ENCODE results near the gene NDUFS3. TPM values are rescaled to one million over a fixed set of nuclear protein-coding genes. Genes with fewer than 3 reads are reported as not detected.

The NDUFS3 gene
- total RNA-seq, 1 donor from 2014 or later, result 199 TPM

DNA sequence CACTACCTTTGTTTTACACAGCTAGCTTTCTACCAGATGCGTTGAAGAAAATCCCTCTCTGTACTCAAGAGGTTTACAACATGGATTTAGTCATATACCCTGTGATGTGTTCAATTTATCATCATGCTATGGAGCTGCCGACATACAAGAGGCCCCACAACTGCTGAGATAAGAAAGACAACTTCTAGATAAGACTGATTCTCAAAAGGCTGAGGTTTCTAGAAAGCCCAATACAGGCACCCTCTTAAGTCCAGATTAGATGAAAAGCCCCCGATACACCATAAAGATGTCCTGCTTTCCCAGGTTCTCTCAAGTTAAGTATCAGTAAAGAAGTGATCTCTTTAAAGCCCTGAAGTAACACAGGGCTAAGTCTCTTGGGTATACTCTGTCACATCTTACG lies 49.2 kb downstream of the NDUFS3 start:
- no peak for DNase-seq (ENCODE audit: low spot score)
- no peak for TF ChIP-seq CTCF (IDR thresholded peaks at IDR 0.05; ENCODE audit: unreplicated experiment)
- Mint-ChIP-seq H3K36me3 (ENCODE audit: low read depth, unreplicated experiment) (peaks cover 29% of the 10 kb centered on the region), H3K9me3 (ENCODE audit: unreplicated experiment) (no peaks in the 10 kb centered on the region), H3K27ac (ENCODE audit: unreplicated experiment) (no peak overlapping the region), H3K4me3 (ENCODE audit: unreplicated experiment) (no peak overlapping the region), H3K4me1 (ENCODE audit: unreplicated experiment) (no peaks in the 10 kb centered on the region), H3K27me3 (ENCODE audit: unreplicated experiment) (no peaks in the 10 kb centered on the region)

GRCh38 chr11:47631473-47631872 lies 52.6 kb downstream of the NDUFS3 start:
- no peak for DNase-seq (ENCODE audit: low spot score)
- Mint-ChIP-seq H3K27me3 (ENCODE audit: unreplicated experiment) (no peaks in the 10 kb centered on the region), H3K4me1 (ENCODE audit: unreplicated experiment) (no peaks in the 10 kb centered on the region), H3K9me3 (ENCODE audit: unreplicated experiment) (no peaks in the 10 kb centered on the region), H3K27ac (ENCODE audit: unreplicated experiment) (no peak overlapping the region), H3K36me3 (ENCODE audit: low read depth, unreplicated experiment) (peaks cover 35% of the 10 kb centered on the region), H3K4me3 (ENCODE audit: unreplicated experiment) (no peak overlapping the region)
- no peak for TF ChIP-seq CTCF (IDR thresholded peaks at IDR 0.05; ENCODE audit: unreplicated experiment)

Other genes with a start within 250 kb of the NDUFS3 start
- gene MYBPC3, start 226.4 kb upstream of the NDUFS3 start, total RNA-seq (ENCODE audit: unreplicated experiment), result not detected
- gene SPI1, start 200.5 kb upstream of the NDUFS3 start, total RNA-seq (ENCODE audit: unreplicated experiment), result not detected
- gene SLC39A13, start 170.5 kb upstream of the NDUFS3 start, total RNA-seq (ENCODE audit: unreplicated experiment), result 40.9 TPM
- gene PSMC3, start 152.6 kb upstream of the NDUFS3 start, total RNA-seq (ENCODE audit: unreplicated experiment), result 127 TPM
- gene RAPSN, start 129.9 kb upstream of the NDUFS3 start, total RNA-seq (ENCODE audit: unreplicated experiment), result 0.95 TPM
- 162 TPM for gene CELF1, start 25.9 kb upstream of the NDUFS3 start, total RNA-seq (ENCODE audit: unreplicated experiment)
- gene PTPMT1, start 13.5 kb upstream of the NDUFS3 start, total RNA-seq (ENCODE audit: unreplicated experiment), result 34.9 TPM
- 12.1 TPM for gene KBTBD4, start 104 bp upstream of the NDUFS3 start, total RNA-seq (ENCODE audit: unreplicated experiment)
- 0.31 TPM for gene FAM180B, start 7.6 kb downstream of the NDUFS3 start, total RNA-seq (ENCODE audit: unreplicated experiment)
- 50.4 TPM for gene C1QTNF4, start 15.3 kb downstream of the NDUFS3 start, total RNA-seq (ENCODE audit: unreplicated experiment)
- 109 TPM for gene MTCH2, start 63.5 kb downstream of the NDUFS3 start, total RNA-seq (ENCODE audit: unreplicated experiment)
- 1.7 TPM for gene AGBL2, start 136.3 kb downstream of the NDUFS3 start, total RNA-seq (ENCODE audit: unreplicated experiment)
- gene FNBP4, start 188.3 kb downstream of the NDUFS3 start, total RNA-seq (ENCODE audit: unreplicated experiment), result 78.3 TPM

All from endothelial cell (in vitro differentiated cells).